ENCODE measurements around the gene CSNK2A1. TPM values are rescaled to one million over a fixed set of nuclear protein-coding genes. Genes with fewer than 3 reads are reported as not detected.

CSNK2A1 gene
- total RNA-seq, 2 experiments from 2014 or later: 154 to 155 TPM

GRCh38 chr20:440148-440547, 103.4 kb downstream of the CSNK2A1 start:
- no peaks in the 10 kb centered on the region for H3K27me3 Mint-ChIP-seq
- H3K36me3 Mint-ChIP-seq: peaks cover 68% of the 10 kb centered on the region
- H3K9me3 Mint-ChIP-seq: no peaks in the 10 kb centered on the region
- no peak overlapping the region for H3K27ac Mint-ChIP-seq
- DNase-seq: no peak
- CTCF ChIA-PET: interaction anchor here (1.0 kb wide), 1 partner anchor 10 kb away, joined by 3 read pairs; no protein-coding TSS in a partner anchor
- intact Hi-C loops (cut with micrococcal nuclease): no loop called here
- H3K4me1 Mint-ChIP-seq (ENCODE audit: low read depth): peaks cover 40% of the 10 kb centered on the region
- H3K4me3 Mint-ChIP-seq: no peak overlapping the region
- POLR2A ChIA-PET: no interaction called here

GRCh38 chr20:438571-439469, 104.8 kb downstream of the CSNK2A1 start:
- CTCF ChIA-PET: interaction anchor here (0.8 to 1.6 kb wide), 6 partner anchors 31 to 84 kb away, joined by 3 to 7 read pairs (median 4); partner anchors contain the start of gene RBCK1
- Mint-ChIP-seq H3K36me3 (peaks cover 68% of the 10 kb centered on the region), H3K4me3 (peak overlapping the region; percentile 55), H3K27ac (peak overlapping the region; percentile 88), H3K27me3 (no peaks in the 10 kb centered on the region), H3K9me3 (no peaks in the 10 kb centered on the region), H3K4me1 (ENCODE audit: low read depth) (peaks cover 53% of the 10 kb centered on the region)
- intact Hi-C loops (cut with micrococcal nuclease): loop anchor here (2.0 kb wide), 1 partner anchor 24 kb away; the partner anchor contains the start of gene TBC1D20
- peak; percentile 76 for DNase-seq
- POLR2A ChIA-PET: interaction anchor here (0.9 to 1.5 kb wide), 4 partner anchors 9 to 76 kb away, joined by 3 to 6 read pairs (median 4); no protein-coding TSS in a partner anchor

- peaks cover 69% of the 10 kb centered on the region for H3K36me3 Mint-ChIP-seq
- H3K4me1 Mint-ChIP-seq (ENCODE audit: low read depth): peaks cover 61% of the 10 kb centered on the region
- DNase-seq: no peak
- no peaks in the 10 kb centered on the region for H3K9me3 Mint-ChIP-seq
- H3K4me3 Mint-ChIP-seq: peak overlapping the region; percentile 55
- H3K27ac Mint-ChIP-seq: peak overlapping the region; percentile 88
- ChIA-PET CTCF (interaction anchor here (0.8 to 1.6 kb wide), 6 partner anchors 30 to 83 kb away, joined by 3 to 7 read pairs (median 4); partner anchors contain the start of gene RBCK1), POLR2A (interaction anchor here (1.5 kb wide), 2 partner anchors 31 to 75 kb away, joined by 3 to 6 read pairs; no protein-coding TSS in a partner anchor)
- intact Hi-C loops (cut with micrococcal nuclease): loop anchor here (2.0 kb wide), 1 partner anchor 25 kb away; the partner anchor contains the start of gene TBC1D20
- no peaks in the 10 kb centered on the region for H3K27me3 Mint-ChIP-seq
Measured at GRCh38 chr20:437787-438486, 105.7 kb downstream of the CSNK2A1 start.

- Mint-ChIP-seq H3K36me3 (peaks cover 61% of the 10 kb centered on the region), H3K4me1 (ENCODE audit: low read depth) (peaks cover 72% of the 10 kb centered on the region), H3K9me3 (no peaks in the 10 kb centered on the region), H3K27ac (no peak overlapping the region), H3K27me3 (no peaks in the 10 kb centered on the region), H3K4me3 (no peak overlapping the region)
- POLR2A ChIA-PET: no interaction called here
- CTCF ChIA-PET: interaction anchor here (1.4 to 1.8 kb wide), 3 partner anchors 24 to 83 kb away, joined by 4 to 5 read pairs (median 4); no protein-coding TSS in a partner anchor
- no peak for DNase-seq
- intact Hi-C loops (cut with micrococcal nuclease): no loop called here
Measured at GRCh38 chr20:436476-436875, 107.1 kb downstream of the CSNK2A1 start.

GRCh38 chr20:435558-435957, 108.0 kb downstream of the CSNK2A1 start:
- Mint-ChIP-seq H3K4me3 (no peak overlapping the region), H3K36me3 (peaks cover 61% of the 10 kb centered on the region), H3K4me1 (ENCODE audit: low read depth) (peaks cover 73% of the 10 kb centered on the region), H3K27ac (no peak overlapping the region), H3K9me3 (no peaks in the 10 kb centered on the region), H3K27me3 (no peaks in the 10 kb centered on the region)
- ChIA-PET CTCF (interaction anchor here (1.0 to 1.8 kb wide), 5 partner anchors 14 to 82 kb away, joined by 3 to 5 read pairs (median 4); no protein-coding TSS in a partner anchor), POLR2A (no interaction called here)
- intact Hi-C loops (cut with micrococcal nuclease): no loop called here
- no peak for DNase-seq

- Mint-ChIP-seq H3K4me1 (ENCODE audit: low read depth) (peaks cover 66% of the 10 kb centered on the region), H3K36me3 (peaks cover 55% of the 10 kb centered on the region), H3K27ac (peak overlapping the region; percentile 91), H3K4me3 (no peak overlapping the region), H3K27me3 (no peaks in the 10 kb centered on the region), H3K9me3 (no peaks in the 10 kb centered on the region)
- POLR2A ChIA-PET: interaction anchor here (0.7 kb wide), 1 partner anchor 32 kb away, joined by 3 read pairs; no protein-coding TSS in a partner anchor
- intact Hi-C loops (cut with micrococcal nuclease): loop anchor here (5.0 kb wide), 1 partner anchor 53 kb away; the partner anchor contains the start of gene TRIB3
- DNase-seq: no peak
- CTCF ChIA-PET: interaction anchor here (1.0 to 1.8 kb wide), 4 partner anchors 15 to 80 kb away, joined by 3 to 5 read pairs (median 4); no protein-coding TSS in a partner anchor
Measured at GRCh38 chr20:434661-435419, 108.8 kb downstream of the CSNK2A1 start.

- peaks cover 60% of the 10 kb centered on the region for H3K4me1 Mint-ChIP-seq (ENCODE audit: low read depth)
- peak overlapping the region; percentile 91 for H3K27ac Mint-ChIP-seq
- H3K27me3 Mint-ChIP-seq: no peaks in the 10 kb centered on the region
- ChIA-PET CTCF (no interaction called here), POLR2A (interaction anchor here (0.7 kb wide), 1 partner anchor 31 kb away, joined by 3 read pairs; no protein-coding TSS in a partner anchor)
- H3K4me3 Mint-ChIP-seq: peak overlapping the region; percentile 23
- peaks cover 49% of the 10 kb centered on the region for H3K36me3 Mint-ChIP-seq
- H3K9me3 Mint-ChIP-seq: no peaks in the 10 kb centered on the region
- intact Hi-C loops (cut with micrococcal nuclease): loop anchor here (5.0 kb wide), 1 partner anchor 52 kb away; the partner anchor contains the start of gene TRIB3
- DNase-seq: no peak
Measured at GRCh38 chr20:434221-434620, 109.4 kb downstream of the CSNK2A1 start.

GRCh38 chr20:433300-433975, 110.2 kb downstream of the CSNK2A1 start:
- peaks cover 52% of the 10 kb centered on the region for H3K4me1 Mint-ChIP-seq (ENCODE audit: low read depth)
- DNase-seq: peak; percentile 85
- H3K36me3 Mint-ChIP-seq: peaks cover 48% of the 10 kb centered on the region
- CTCF ChIA-PET: interaction anchor here (1.2 kb wide), 1 partner anchor 78 kb away, joined by 6 read pairs; no protein-coding TSS in a partner anchor
- no peaks in the 10 kb centered on the region for H3K9me3 Mint-ChIP-seq
- peak overlapping the region; percentile 14 for H3K4me3 Mint-ChIP-seq
- POLR2A ChIA-PET: interaction anchor here (1.2 to 1.9 kb wide), 2 partner anchors 26 to 51 kb away, joined by 3 to 6 read pairs; no protein-coding TSS in a partner anchor
- H3K27me3 Mint-ChIP-seq: no peaks in the 10 kb centered on the region
- intact Hi-C loops (cut with micrococcal nuclease): loop anchor here (1.0 to 5.0 kb wide), 4 partner anchors 25 to 51 kb away; partner anchors contain the start of genes RBCK1, TBC1D20 and TRIB3
- peak overlapping the region; percentile 91 for H3K27ac Mint-ChIP-seq

- Mint-ChIP-seq H3K9me3 (no peaks in the 10 kb centered on the region), H3K4me3 (peak overlapping the region; percentile 14), H3K27me3 (no peaks in the 10 kb centered on the region), H3K4me1 (ENCODE audit: low read depth) (peaks cover 46% of the 10 kb centered on the region), H3K36me3 (peaks cover 49% of the 10 kb centered on the region), H3K27ac (peak overlapping the region; percentile 91)
- intact Hi-C loops (cut with micrococcal nuclease): loop anchor here (1.0 to 5.0 kb wide), 4 partner anchors 24 to 50 kb away; partner anchors contain the start of genes RBCK1, TBC1D20 and TRIB3
- CTCF ChIA-PET: interaction anchor here (1.2 to 1.5 kb wide), 3 partner anchors 13 to 77 kb away, joined by 4 to 6 read pairs (median 5); no protein-coding TSS in a partner anchor
- DNase-seq: no peak
- POLR2A ChIA-PET: interaction anchor here (1.2 to 1.9 kb wide), 2 partner anchors 25 to 51 kb away, joined by 3 to 6 read pairs; no protein-coding TSS in a partner anchor
Measured at GRCh38 chr20:432677-433299, 110.8 kb downstream of the CSNK2A1 start.

- DNase-seq: no peak
- no peak overlapping the region for H3K4me3 Mint-ChIP-seq
- CTCF ChIA-PET: interaction anchor here (0.7 to 1.5 kb wide), 6 partner anchors 14 to 86 kb away, joined by 3 to 10 read pairs (median 4); no protein-coding TSS in a partner anchor
- POLR2A ChIA-PET: interaction anchor here (1.2 to 1.9 kb wide), 2 partner anchors 25 to 50 kb away, joined by 3 to 6 read pairs; no protein-coding TSS in a partner anchor
- peak overlapping the region; percentile 91 for H3K27ac Mint-ChIP-seq
- H3K36me3 Mint-ChIP-seq: peaks cover 45% of the 10 kb centered on the region
- intact Hi-C loops (cut with micrococcal nuclease): loop anchor here (2.0 to 5.0 kb wide), 3 partner anchors 23 to 50 kb away; partner anchors contain the start of genes RBCK1 and TRIB3
- no peaks in the 10 kb centered on the region for H3K9me3 Mint-ChIP-seq
- peaks cover 42% of the 10 kb centered on the region for H3K4me1 Mint-ChIP-seq (ENCODE audit: low read depth)
- H3K27me3 Mint-ChIP-seq: no peaks in the 10 kb centered on the region
Measured at GRCh38 chr20:432208-432607, 111.4 kb downstream of the CSNK2A1 start.
